Stimulated activated CD4-positive, alpha-beta T cell treated with anti-CD3 and anti-CD28 coated beads, Interleukin-1b, Interleukin-23, amount 100 ng/mL, for 48 hours (primary cell): Measurements from ENCODE around the gene ACSL4.
"Not testable (repeated sequence)": the region's sequence is repeated elsewhere in the genome, so short reads cannot be mapped to it uniquely, and the experiment has no call there.

Experiments
- DNase-seq: peaks from one replicate; pipeline ENCODE4 v3.0.0-alpha.2; 2020

The ACSL4 gene

GRCh38 chrX:109724971-109725370 is 8.1 kb downstream of the ACSL4 start:
- not testable (repeated sequence) for DNase-seq

DNA sequence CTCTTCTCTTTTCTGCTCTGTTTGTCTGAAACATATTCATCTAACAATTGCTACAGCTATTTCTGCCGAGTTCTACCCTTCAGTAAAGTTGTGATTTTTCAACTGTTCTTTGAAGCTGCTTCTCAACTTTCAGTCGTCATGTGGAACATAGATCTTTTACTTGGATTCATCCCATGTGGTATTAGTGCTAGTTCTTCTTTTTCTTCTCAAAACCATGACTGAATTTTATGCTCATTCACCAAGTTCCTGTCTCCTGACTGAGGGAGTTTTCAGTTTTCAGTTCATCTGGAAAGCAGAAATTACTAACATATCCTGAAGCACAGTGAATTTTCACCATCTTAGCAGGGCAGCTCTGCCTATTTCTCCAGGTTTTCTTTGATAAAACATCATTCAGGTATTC is 12.1 kb downstream of the ACSL4 start:
- DNase-seq = no peak

- DNase-seq = no peak
Observed at GRCh38 chrX:109719264-109719663, 13.8 kb downstream of the ACSL4 start.

- no peak for DNase-seq
Observed at GRCh38 chrX:109716431-109717028, 16.5 kb downstream of the ACSL4 start.

- DNase-seq = no peak
Observed at GRCh38 chrX:109714340-109714958, 18.6 kb downstream of the ACSL4 start.

- DNase-seq = no peak
Observed at GRCh38 chrX:109710181-109710580, 22.9 kb downstream of the ACSL4 start.

- DNase-seq = no peak
Observed at GRCh38 chrX:109709129-109709631, 23.9 kb downstream of the ACSL4 start.

DNA sequence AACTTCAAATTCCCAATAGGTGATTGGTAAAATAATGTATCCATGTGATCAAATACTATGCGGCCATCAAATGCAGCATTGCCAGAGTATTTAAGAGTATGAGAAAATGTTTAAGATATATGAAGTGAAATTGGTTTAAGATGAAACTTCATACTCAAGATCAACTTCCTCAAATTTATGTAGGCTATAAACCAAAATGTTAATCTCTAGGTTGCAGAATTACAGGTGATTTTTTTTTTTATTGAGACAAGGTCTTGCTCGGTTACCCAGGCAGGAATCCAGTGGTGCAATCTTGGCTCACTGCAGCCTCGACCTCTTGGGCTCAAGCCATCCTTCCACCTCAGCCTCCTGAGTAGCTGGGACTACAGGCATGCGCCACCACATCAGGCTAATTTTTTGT is 25.3 kb downstream of the ACSL4 start:
- DNase-seq = no peak

DNA sequence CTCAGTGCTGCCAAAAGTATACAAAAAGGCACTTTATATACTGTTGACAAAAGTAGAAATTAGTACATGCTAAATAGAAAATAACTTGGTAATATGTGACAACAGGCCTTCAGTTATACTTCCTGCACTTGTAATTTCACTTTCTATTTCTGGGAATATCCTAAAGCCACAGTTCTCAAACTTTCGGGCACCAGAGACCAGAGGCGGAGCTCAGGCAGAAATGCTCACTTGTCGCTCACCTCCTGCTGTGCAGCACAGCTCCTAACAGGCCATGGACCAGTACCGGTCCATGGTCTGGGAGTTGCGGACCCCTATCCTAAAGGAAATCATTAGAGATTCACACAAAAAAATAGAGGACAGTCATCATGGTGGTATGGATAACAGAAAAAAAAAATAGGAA is 25.7 kb downstream of the ACSL4 start:
- no peak for DNase-seq

GRCh38 chrX:109704563-109704962 is 28.5 kb downstream of the ACSL4 start:
- no peak for DNase-seq

- no peak for DNase-seq
Observed at GRCh38 chrX:109697855-109698254, 35.2 kb downstream of the ACSL4 start.

- no peak for DNase-seq
Observed at GRCh38 chrX:109696146-109696740, 36.8 kb downstream of the ACSL4 start.

DNA sequence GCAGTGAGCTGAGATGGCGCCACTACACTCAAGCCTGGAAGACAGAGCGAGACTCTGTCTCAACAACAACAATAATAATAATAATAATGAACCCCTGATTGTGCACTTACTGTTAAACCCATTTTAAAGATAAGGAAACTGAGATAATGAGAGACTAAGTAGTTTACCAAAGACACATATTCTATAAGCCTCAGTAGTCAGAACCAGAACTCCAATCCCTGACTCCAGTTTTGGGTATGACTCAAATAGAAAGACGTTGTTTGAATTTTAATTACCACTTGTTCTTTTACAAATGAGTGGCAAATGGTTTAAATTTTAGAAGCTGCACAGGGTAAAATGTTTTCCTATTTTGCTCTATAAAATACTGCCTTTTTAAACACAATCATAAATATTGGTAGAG is 37.4 kb downstream of the ACSL4 start:
- DNase-seq = no peak

DNA sequence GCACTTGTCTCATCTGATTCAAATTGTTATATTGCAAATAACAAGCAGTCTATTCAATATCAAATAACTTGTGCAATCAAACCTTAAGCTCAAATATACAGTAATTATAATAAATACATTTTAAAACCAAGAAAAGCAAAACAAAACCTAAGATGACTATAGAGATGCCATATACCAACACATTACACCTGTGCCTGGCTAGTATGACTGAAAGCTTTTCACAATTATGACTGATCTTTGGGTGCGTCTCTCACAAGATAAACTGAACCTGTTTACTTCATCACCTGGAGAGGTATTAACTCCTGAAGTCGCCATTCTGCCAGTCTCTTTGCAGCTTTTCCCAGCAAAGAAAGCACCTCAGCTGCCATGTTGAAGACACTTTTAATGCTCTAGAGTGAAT is 41.3 kb downstream of the ACSL4 start:
- DNase-seq = no peak

GRCh38 chrX:109691277-109691676 is 41.8 kb downstream of the ACSL4 start:
- no peak for DNase-seq

GRCh38 chrX:109687903-109688302 is 45.2 kb downstream of the ACSL4 start:
- no peak for DNase-seq

GRCh38 chrX:109685656-109686078 is 47.4 kb downstream of the ACSL4 start:
- no peak for DNase-seq

DNA sequence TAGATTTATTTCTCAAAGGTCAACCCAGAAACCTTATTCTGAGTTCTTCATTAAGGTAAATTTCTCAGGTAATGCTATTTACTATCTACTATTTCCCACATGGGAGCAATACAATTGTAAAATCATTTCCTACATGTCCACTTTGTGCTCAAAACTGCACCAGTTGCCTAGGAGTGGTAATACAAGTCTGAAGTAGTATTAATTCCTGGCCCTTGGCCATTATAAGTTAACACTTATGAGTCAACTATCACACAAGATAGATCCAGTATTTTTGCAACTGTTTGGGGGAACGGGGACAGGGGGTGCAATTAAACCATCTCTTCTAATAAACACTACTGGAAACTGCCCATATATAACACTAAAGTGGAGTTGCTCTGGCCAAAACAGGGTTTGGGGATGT is 48.9 kb downstream of the ACSL4 start:
- no peak for DNase-seq

GRCh38 chrX:109681475-109682081 is 51.5 kb downstream of the ACSL4 start:
- DNase-seq = no peak

DNA sequence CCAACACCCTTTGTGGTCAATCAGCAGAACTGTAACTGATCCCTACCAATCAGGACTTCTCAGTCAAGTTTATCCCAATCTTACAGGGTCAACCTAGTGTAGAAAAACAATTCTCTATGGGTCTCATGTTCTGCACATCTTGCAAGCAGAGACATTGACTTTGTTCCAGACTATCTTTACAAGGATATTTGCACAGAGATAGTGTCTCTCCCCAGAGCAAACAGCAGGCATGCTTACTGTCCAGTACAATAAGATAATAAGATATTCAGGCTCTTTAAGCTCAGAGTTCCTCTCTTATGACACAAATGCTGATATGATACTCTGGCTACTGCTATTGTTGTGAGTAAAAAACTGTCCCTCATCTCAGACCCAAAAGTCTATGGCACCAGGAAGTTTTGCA is 53.2 kb downstream of the ACSL4 start:
- no peak for DNase-seq

GRCh38 chrX:109672239-109672638 is 60.8 kb downstream of the ACSL4 start:
- no peak for DNase-seq

DNA sequence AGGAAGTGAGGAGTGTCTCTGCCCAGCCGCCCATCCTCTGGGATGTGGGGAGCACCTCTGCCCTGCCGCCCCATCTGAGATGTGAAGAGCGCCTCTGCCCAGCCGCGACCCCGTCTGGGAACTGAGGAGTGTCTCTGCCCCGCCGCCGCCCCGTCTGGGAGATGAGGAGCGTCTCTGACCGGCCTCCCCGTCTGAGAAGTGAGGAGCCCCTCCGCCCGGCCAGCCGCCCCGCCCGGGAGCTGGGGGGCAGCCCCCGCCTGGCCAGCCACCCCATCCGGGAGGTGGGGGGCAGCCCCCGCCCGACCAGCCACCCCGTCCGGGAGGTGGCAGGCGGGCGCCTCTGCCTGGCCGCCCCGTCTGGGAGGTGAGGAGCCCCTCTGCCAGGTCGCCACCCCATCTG is 61.9 kb downstream of the ACSL4 start:
- not testable (repeated sequence) for DNase-seq

GRCh38 chrX:109667986-109668385 is 65.1 kb downstream of the ACSL4 start:
- no peak for DNase-seq
